ENCODE results near the gene MAGI2.

Gene MAGI2

DNA sequence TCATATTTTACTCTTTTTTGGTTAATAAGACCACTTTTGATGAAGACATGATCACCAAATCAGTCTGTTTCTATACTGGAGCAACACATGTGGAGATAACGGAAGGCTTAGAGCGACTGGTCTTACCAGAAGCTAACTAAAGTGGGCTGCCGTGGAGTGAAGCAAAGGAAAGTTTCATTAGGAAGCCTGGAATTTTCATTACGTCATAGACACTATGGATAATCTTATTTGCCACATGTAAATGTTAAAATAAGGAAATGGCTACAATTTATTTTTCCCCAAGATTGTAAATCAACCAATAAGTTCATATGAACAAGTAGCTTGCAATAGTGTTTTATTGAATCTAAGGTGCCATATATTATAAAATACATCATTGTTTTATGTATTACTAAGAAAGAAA is 1469.5 kb downstream of the MAGI2 start:
- Histone ChIP-seq H3K9me3 (ENCODE audit: insufficient read depth, low read length, severe bottlenecking) (no peaks in the 10 kb centered on the region), H3K4me2 (ENCODE audit: insufficient read depth, low read length) (no peak overlapping the region), H3K27ac (ENCODE audit: low read length) (no peak overlapping the region), H3K27me3 (ENCODE audit: insufficient read depth, low read length, poor library complexity) (no peaks in the 10 kb centered on the region), H3K36me3 (ENCODE audit: insufficient read depth, low read length) (no peaks in the 10 kb centered on the region), H3K4me3 (ENCODE audit: low read depth in 1 of 2, low read length in 2 of 2) (no peak overlapping the region), H3K9ac (ENCODE audit: low read depth, low read length) (no peak overlapping the region), H3K79me2 (ENCODE audit: insufficient read depth, low read length) (no peaks in the 10 kb centered on the region), H4K20me1 (ENCODE audit: insufficient read depth, low read length) (no peaks in the 10 kb centered on the region), H3K4me1 (ENCODE audit: insufficient read depth, low read length) (no peaks in the 10 kb centered on the region), H2AFZ (ENCODE audit: low read depth, low read length) (no peak overlapping the region)
- ATAC-seq (ENCODE audit: insufficient read depth, low read depth) = no peak
- no peak for TF ChIP-seq EZH2 (IDR thresholded peaks at IDR 0.05; ENCODE audit: borderline replicate concordance, low read depth, low read length, severe bottlenecking)
- TF ChIP-seq, protein P1, sequence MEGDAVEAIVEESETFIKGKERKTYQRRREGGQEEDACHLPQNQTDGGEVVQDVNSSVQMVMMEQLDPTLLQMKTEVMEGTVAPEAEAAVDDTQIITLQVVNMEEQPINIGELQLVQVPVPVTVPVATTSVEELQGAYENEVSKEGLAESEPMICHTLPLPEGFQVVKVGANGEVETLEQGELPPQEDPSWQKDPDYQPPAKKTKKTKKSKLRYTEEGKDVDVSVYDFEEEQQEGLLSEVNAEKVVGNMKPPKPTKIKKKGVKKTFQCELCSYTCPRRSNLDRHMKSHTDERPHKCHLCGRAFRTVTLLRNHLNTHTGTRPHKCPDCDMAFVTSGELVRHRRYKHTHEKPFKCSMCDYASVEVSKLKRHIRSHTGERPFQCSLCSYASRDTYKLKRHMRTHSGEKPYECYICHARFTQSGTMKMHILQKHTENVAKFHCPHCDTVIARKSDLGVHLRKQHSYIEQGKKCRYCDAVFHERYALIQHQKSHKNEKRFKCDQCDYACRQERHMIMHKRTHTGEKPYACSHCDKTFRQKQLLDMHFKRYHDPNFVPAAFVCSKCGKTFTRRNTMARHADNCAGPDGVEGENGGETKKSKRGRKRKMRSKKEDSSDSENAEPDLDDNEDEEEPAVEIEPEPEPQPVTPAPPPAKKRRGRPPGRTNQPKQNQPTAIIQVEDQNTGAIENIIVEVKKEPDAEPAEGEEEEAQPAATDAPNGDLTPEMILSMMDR (IDR thresholded peaks at IDR 0.05; ENCODE audit: borderline replicate concordance, extremely low read depth, low read length, poor library complexity, severe bottlenecking) = no peak
- DNase-seq = no peak

DNA sequence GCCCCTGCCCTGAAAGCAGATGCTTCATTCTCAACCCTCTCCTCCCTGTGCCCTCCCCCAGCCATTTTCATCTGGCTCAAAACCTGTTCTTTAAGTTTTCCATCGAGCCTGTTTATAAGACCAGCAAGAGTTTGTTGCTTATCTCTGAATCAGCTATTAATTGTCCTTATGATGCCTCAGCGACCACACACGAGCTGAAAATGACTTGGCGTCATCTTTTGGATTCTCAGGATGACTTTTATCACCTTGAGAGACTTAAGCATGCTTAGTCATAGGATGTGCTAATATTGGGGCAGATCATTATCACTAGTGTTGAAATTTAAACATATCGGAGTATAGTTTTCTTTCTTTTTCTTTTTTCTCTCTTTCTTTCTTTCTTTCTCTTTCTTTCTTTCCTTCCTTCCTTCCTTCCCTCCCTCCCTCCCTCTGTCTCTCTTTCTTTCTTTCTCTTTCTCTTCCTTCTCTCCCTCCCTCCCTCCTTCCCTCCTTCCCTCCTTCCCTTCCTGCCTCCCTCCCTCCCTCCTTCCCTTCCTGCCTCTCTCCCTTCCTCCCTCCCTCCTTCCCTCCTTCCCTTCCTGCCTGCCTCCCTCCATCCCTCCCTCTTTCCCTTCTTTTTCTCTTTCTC is 1470.4 kb downstream of the MAGI2 start:
- Histone ChIP-seq H4K20me1 (ENCODE audit: insufficient read depth, low read length) (no peaks in the 10 kb centered on the region), H2AFZ (ENCODE audit: low read depth, low read length) (no peak overlapping the region)
- ATAC-seq (ENCODE audit: insufficient read depth, low read depth) = no peak

DNA sequence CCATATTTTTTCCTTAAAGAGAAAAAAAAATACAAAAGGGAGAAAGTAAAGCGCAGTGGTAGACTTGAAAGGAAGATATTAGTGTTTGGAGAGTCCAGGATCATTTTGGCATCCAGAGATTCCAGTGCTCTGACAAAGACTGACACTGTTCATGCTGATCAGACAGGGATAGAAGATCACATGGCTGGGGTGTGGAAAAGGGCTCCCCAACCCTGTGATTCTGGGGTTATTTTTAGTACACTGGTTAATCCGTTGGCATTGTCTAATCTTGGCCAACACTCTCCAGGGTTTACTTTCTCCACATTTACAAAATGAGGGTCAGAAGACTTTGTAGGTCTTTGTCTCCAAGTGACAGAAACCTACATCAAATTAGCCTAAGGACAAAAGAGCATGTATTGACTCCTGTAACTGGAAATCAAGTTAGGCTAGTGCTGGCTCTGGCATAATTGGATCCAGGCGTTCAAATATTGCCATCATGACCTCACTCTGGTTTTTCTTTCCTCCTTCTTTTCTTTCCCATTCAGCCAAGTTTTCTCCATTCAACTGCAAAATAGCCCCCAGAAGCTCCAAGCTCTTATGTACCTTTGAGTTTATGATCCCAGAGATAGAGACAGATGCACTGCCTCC is 1473.3 kb downstream of the MAGI2 start:
- Histone ChIP-seq H3K27ac (ENCODE audit: low read length) (no peak overlapping the region), H3K4me1 (ENCODE audit: insufficient read depth, low read length) (no peaks in the 10 kb centered on the region), H3K79me2 (ENCODE audit: insufficient read depth, low read length) (no peaks in the 10 kb centered on the region), H3K9me3 (ENCODE audit: insufficient read depth, low read length, severe bottlenecking) (no peaks in the 10 kb centered on the region), H2AFZ (ENCODE audit: low read depth, low read length) (no peak overlapping the region), H3K27me3 (ENCODE audit: insufficient read depth, low read length, poor library complexity) (no peaks in the 10 kb centered on the region), H3K4me2 (ENCODE audit: insufficient read depth, low read length) (no peak overlapping the region), H4K20me1 (ENCODE audit: insufficient read depth, low read length) (no peaks in the 10 kb centered on the region), H3K4me3 (ENCODE audit: low read depth in 1 of 2, low read length in 2 of 2) (no peak overlapping the region), H3K36me3 (ENCODE audit: insufficient read depth, low read length) (no peaks in the 10 kb centered on the region), H3K9ac (ENCODE audit: low read depth, low read length) (no peak overlapping the region)
- DNase-seq (no peak), ATAC-seq (ENCODE audit: insufficient read depth, low read depth) (no peak)
- no peak for TF ChIP-seq EZH2 (IDR thresholded peaks at IDR 0.05; ENCODE audit: borderline replicate concordance, low read depth, low read length, severe bottlenecking)
- TF ChIP-seq, protein P1 (IDR thresholded peaks at IDR 0.05; ENCODE audit: borderline replicate concordance, extremely low read depth, low read length, poor library complexity, severe bottlenecking) = no peak

More for the DNA sequence above, 1470.4 kb downstream of the MAGI2 start:
- Histone ChIP-seq H3K9me3 (ENCODE audit: insufficient read depth, low read length, severe bottlenecking) (no peaks in the 10 kb centered on the region), H3K27me3 (ENCODE audit: insufficient read depth, low read length, poor library complexity) (no peaks in the 10 kb centered on the region), H3K79me2 (ENCODE audit: insufficient read depth, low read length) (no peaks in the 10 kb centered on the region), H3K4me1 (ENCODE audit: insufficient read depth, low read length) (no peaks in the 10 kb centered on the region), H3K4me2 (ENCODE audit: insufficient read depth, low read length) (no peak overlapping the region), H3K4me3 (ENCODE audit: low read depth in 1 of 2, low read length in 2 of 2) (no peak overlapping the region), H3K27ac (ENCODE audit: low read length) (no peak overlapping the region), H3K9ac (ENCODE audit: low read depth, low read length) (no peak overlapping the region), H3K36me3 (ENCODE audit: insufficient read depth, low read length) (no peaks in the 10 kb centered on the region)
- TF ChIP-seq, protein P1 (IDR thresholded peaks at IDR 0.05; ENCODE audit: borderline replicate concordance, extremely low read depth, low read length, poor library complexity, severe bottlenecking) = no peak
- no peak for TF ChIP-seq EZH2 (IDR thresholded peaks at IDR 0.05; ENCODE audit: borderline replicate concordance, low read depth, low read length, severe bottlenecking)
- DNase-seq = no peak

All from DND-41 (cell line).